Endothelial cell of umbilical vein (primary cell): ENCODE data around the gene RSKR. TPM values are rescaled to one million over a fixed set of nuclear protein-coding genes. Genes with fewer than 3 reads are reported as not detected.

Experiments used
- BruUV-seq: library from RNA; stranded (reverse); fragments of 400-500 nt; replicated peaks from 2 replicates; lab custom pipeline; 2021; lab: Mats Ljungman, UMichigan
- CTCF ChIA-PET: fragments of 300-600, 350-600 bp; sonication (Branson Sonifier 250); formaldehyde crosslinking; loops from one replicate; lab custom pipeline; 2021; ENCODE audit warnings: antibody characterized with exemption, inconsistent platforms; lab: Charles Lee
- POLR2A ChIA-PET: fragments of 300-600, 350-600 bp; sonication (Branson Sonifier 250); formaldehyde crosslinking; loops from one replicate; lab custom pipeline; 2021; ENCODE audit warnings: antibody characterized with exemption, inconsistent platforms; lab: Charles Lee
- DNase-seq: peaks from one replicate; pipeline ENCODE4 v3.0.0-alpha.2; 2011; ENCODE audit warnings: low read depth, low spot score
- FAIRE-seq: peaks from 2 replicates; lab custom pipeline; 2011; peaks lifted over from hg19 to GRCh38; lab: Jason Lieb, UNC
- H2AFZ ChIP-seq: 2 replicates; pipeline ENCODE4 v1.6.0; 2012; ENCODE audit warnings: low read depth, low read length, control low read depth, inconsistent platforms
- H3K27ac ChIP-seq: 2 replicates; pipeline ENCODE4 v1.5.1; 2011; ENCODE audit warnings: low read depth, mild to moderate bottlenecking, control low read depth, low read length, moderate library complexity; ENCODE audit not compliant: insufficient read depth
- H3K27me3 ChIP-seq, 2 experiments: 2 replicates each; pipeline versions ENCODE4 v1.6.0 to v1.6.1; 2011; ENCODE audit warnings: low read length in 2 of 2, mixed read lengths in 1 of 2; ENCODE audit not compliant: control insufficient read depth in 2 of 2, insufficient read depth in 2 of 2
- H3K36me3 ChIP-seq, 2 experiments: 2 replicates in 1 of 2; 3 replicates in 1 of 2; pipeline ENCODE4 v1.5.1; 2011; ENCODE audit warnings: low read length in 2 of 2, mild to moderate bottlenecking in 1 of 2, moderate library complexity in 1 of 2; ENCODE audit not compliant: control insufficient read depth in 2 of 2, insufficient read depth in 2 of 2; ENCODE audit errors: extremely low read depth in 1 of 2
- H3K4me1 ChIP-seq: 3 replicates; pipeline ENCODE4 v1.5.1; 2011; ENCODE audit warnings: mild to moderate bottlenecking, low read length; ENCODE audit not compliant: control insufficient read depth, insufficient read depth; ENCODE audit errors: extremely low read depth
- H3K4me2 ChIP-seq: 2 replicates; pipeline ENCODE4 v1.6.1; 2011; ENCODE audit warnings: low read length, control low read depth, mixed read lengths; ENCODE audit not compliant: insufficient read depth
- H3K4me3 ChIP-seq, 3 experiments: fragments of 200-600 bp in 1 of 3; sonication (generic), shearing (Covaris generic) in 1 of 3; replicated peaks in 1 of 3; 2 replicates each; pipeline ENCODE4 v1.5.1; 2011 to 2016; ENCODE audit warnings: control low read depth in 3 of 3, low read length in 3 of 3, mild to moderate bottlenecking in 2 of 3, inconsistent platforms in 1 of 3, low read depth in 1 of 3, moderate library complexity in 1 of 3; ENCODE audit not compliant: insufficient read depth in 1 of 3
- H3K79me2 ChIP-seq: 2 replicates; pipeline ENCODE4 v1.6.0; 2012; ENCODE audit warnings: low read length, inconsistent platforms; ENCODE audit not compliant: control insufficient read depth, insufficient read depth
- H3K9ac ChIP-seq: replicated peaks from 2 replicates; pipeline ENCODE3; 2011; ENCODE audit warnings: low read length, control low read depth; ENCODE audit not compliant: insufficient read depth; ENCODE audit errors: extremely low read depth
- H3K9me1 ChIP-seq: replicated peaks from 3 replicates; pipeline ENCODE4 v1.6.0; 2011; ENCODE audit warnings: mild to moderate bottlenecking, low read length; ENCODE audit not compliant: control insufficient read depth, insufficient read depth; ENCODE audit errors: extremely low read depth
- H3K9me3 ChIP-seq: replicated peaks from 2 replicates; pipeline ENCODE4 v1.5.1; 2012; ENCODE audit warnings: low read length, inconsistent platforms; ENCODE audit not compliant: control insufficient read depth, insufficient read depth
- H4K20me1 ChIP-seq: replicated peaks from 2 replicates; pipeline ENCODE3; 2011; ENCODE audit warnings: mild to moderate bottlenecking, low read length; ENCODE audit not compliant: control insufficient read depth, insufficient read depth; ENCODE audit errors: extremely low read depth
- CTCF ChIP-seq, 2 donors: IDR thresholded peaks; 1 replicate in 1 of 2; 2 replicates in 1 of 2; pipeline ENCODE4 v1.5.1; 2011; ENCODE audit warnings: low read length in 2 of 2, mild to moderate bottlenecking in 2 of 2, moderate library complexity in 2 of 2, control low read depth in 1 of 2, inconsistent platforms in 1 of 2, low read depth in 1 of 2; ENCODE audit not compliant: insufficient read depth in 1 of 2; ENCODE audit errors: extremely low read depth in 1 of 2
- EZH2 ChIP-seq: IDR thresholded peaks from 2 replicates; pipeline ENCODE4 v1.6.1; 2012; ENCODE audit warnings: borderline replicate concordance, low read depth, mild to moderate bottlenecking, moderate library complexity, low read length, inconsistent platforms; ENCODE audit not compliant: severe bottlenecking
- FOS ChIP-seq: IDR thresholded peaks from 2 replicates; pipeline ENCODE4 v1.6.1; 2011; ENCODE audit warnings: mild to moderate bottlenecking, low read length, moderate library complexity, borderline replicate concordance; ENCODE audit not compliant: insufficient read depth
- GATA2 ChIP-seq: IDR thresholded peaks from 2 replicates; pipeline ENCODE4 v1.7.0; 2011; ENCODE audit warnings: low read depth, mild to moderate bottlenecking, moderate library complexity, mixed read lengths, low read length; ENCODE audit not compliant: insufficient read length, insufficient read depth
- JUN ChIP-seq: IDR thresholded peaks from 2 replicates; pipeline ENCODE4 v1.6.1; 2011; ENCODE audit warnings: borderline replicate concordance, low read depth; ENCODE audit not compliant: insufficient read length, insufficient read depth
- MAX ChIP-seq: IDR thresholded peaks from 2 replicates; pipeline ENCODE4 v1.6.1; 2011; ENCODE audit not compliant: insufficient read depth, insufficient read length
- MYC ChIP-seq: IDR thresholded peaks from one replicate; pipeline ENCODE4 v1.6.1; 2011; ENCODE audit warnings: mild to moderate bottlenecking, low read depth, low read length
- POLR2A ChIP-seq: IDR thresholded peaks from 2 replicates; pipeline ENCODE4 v1.6.1; 2012; ENCODE audit warnings: low read depth, mild to moderate bottlenecking, control low read depth, low read length
- POLR2AphosphoS5 ChIP-seq: IDR thresholded peaks from 2 replicates; pipeline ENCODE4 v1.6.1; 2012; ENCODE audit warnings: low read depth, mild to moderate bottlenecking, control low read depth, low read length, moderate library complexity; ENCODE audit not compliant: insufficient read depth
- dilution Hi-C: fragments of 300-500 bp; cut with MboI; formaldehyde crosslinking; loops from one replicate; pipeline ENCODE4 v1.15.0; 2019; ENCODE audit warnings: low sequenced_read_pairs; ENCODE audit not compliant: extremely low pct_ligation_motif_present
- intact Hi-C: fragments of 100-400 bp; cut with micrococcal nuclease; formaldehyde crosslinking; loops from one replicate; pipeline ENCODE4 v1.10.0; 2022
- polyA plus RNA-seq, 4 experiments: library from polyadenylated mRNA; depleted of rRNA in 3 of 4; stranded (reverse) in 3 of 4; unstranded in 1 of 4; fragments of >200 nt; gene quantifications; 2 replicates each; pipeline versions ENCODE4 v1.2.1 to v1.2.3, GENCODE V29; 2011 to 2012; ENCODE audit warnings: missing spikeins in 1 of 4
- total RNA-seq: library from RNA; stranded (reverse); gene quantifications from 2 replicates; pipeline ENCODE4 v1.2.3, GENCODE V29; 2021

RSKR gene
- total and polyA plus RNA-seq, 2 donors (not counting 3 experiments of a cell fraction or from before 2014, with no cell fraction given), result 10.0 to 19.9 TPM

- no peaks in the 10 kb centered on the region for H3K79me2 ChIP-seq
- no TSS peak for BruUV-seq
- H3K4me1 ChIP-seq, result no peaks in the 10 kb centered on the region
- TF ChIP-seq CTCF (IDR thresholded peaks at IDR 0.05; ENCODE audit: extremely low read depth in 1 of 2, insufficient read depth in 1 of 2, low read depth in 1 of 2, low read length in 2 of 2) (no peak), GATA2 (no peak), JUN (no peak), POLR2AphosphoS5 (no peak), MYC (no peak), POLR2A (no peak), EZH2 (no peak), FOS (no peak), MAX (no peak)
- no peak overlapping the region for H3K27ac ChIP-seq
- no peaks in the 10 kb centered on the region for H4K20me1 ChIP-seq
- intact Hi-C loops (no loop called here), dilution Hi-C loops (no loop called here)
- H3K9me3 ChIP-seq, result no peaks in the 10 kb centered on the region
- DNase-seq, result no peak
- no peak overlapping the region for H2AFZ ChIP-seq
- POLR2A ChIA-PET, result no interaction called here
- CTCF ChIA-PET, result no interaction called here
- no peaks in the 10 kb centered on the region for H3K9me1 ChIP-seq
- no peak for FAIRE-seq
- no peak overlapping the region for H3K9ac ChIP-seq
- no peaks in the 10 kb centered on the region for H3K27me3 ChIP-seq
- no peak overlapping the region for H3K4me2 ChIP-seq
- H3K4me3 ChIP-seq, result no peak overlapping the region
- H3K36me3 ChIP-seq, result peaks cover 11 to 41% of the 10 kb centered on the region in 2 experiments
Observed at GRCh38 chr17:28626818-28627217, 12.8 kb upstream of the RSKR start.
